ENCODE results near the gene FDX2.

Gene FDX2

DNA sequence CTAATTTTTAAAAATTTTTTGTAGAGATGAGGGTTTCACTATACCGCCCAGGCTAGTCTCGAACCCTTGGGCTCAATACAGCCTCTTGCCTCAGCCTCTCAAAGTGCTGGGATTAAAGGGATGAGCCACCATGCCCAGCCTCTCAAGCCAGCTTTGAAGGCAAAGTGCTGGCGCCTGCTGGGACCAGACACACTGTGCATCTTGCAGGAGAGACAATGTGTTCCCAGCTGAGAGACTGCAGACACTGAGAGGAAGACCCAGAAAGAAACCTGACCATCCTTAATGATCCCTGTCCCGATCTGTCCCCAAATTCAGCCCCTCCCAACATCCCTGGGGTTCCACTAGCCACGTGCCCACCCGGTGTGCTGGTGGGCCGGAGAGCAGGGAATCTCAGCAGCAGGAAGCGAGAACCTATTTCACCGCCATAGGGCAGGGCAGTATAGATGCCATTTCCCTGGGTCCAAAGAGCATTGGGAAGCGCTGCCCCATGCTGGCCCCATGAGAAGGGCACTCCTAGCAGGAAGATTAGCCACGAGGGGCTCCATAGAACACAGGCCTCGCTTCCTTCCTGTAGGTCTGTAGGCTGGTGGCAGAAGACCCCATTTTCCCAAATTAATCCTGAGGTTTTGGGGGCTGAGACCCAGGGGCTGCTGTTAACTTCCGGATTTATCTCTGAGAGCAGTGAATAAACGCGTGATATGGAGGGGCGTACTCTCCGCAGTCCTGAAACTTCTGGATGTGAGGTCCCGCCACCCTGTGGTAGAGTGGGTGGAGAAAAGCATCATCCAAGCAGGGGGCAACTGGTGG is 16.5 kb upstream of the FDX2 start:
- DNase-seq: no peak

DNA sequence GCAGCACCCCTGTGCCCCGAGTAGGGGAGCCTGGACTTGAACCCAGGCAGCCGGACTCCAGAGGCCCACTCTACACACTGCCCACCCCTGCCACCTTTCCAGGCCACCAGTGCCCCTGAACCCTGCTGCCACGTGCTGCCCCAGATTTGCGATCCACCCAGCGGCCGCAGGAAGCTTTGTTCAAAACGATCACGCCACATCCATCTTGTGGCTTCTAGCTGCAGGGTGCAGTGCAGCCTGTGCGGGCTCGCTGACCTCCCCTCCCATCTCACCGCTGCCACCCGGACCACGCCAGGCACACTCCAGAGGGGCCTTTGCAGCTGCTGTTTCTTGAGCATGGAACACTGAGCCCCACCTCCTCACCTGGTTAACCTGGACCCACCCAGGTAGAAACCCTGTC is 13.7 kb upstream of the FDX2 start:
- no peak for DNase-seq

DNA sequence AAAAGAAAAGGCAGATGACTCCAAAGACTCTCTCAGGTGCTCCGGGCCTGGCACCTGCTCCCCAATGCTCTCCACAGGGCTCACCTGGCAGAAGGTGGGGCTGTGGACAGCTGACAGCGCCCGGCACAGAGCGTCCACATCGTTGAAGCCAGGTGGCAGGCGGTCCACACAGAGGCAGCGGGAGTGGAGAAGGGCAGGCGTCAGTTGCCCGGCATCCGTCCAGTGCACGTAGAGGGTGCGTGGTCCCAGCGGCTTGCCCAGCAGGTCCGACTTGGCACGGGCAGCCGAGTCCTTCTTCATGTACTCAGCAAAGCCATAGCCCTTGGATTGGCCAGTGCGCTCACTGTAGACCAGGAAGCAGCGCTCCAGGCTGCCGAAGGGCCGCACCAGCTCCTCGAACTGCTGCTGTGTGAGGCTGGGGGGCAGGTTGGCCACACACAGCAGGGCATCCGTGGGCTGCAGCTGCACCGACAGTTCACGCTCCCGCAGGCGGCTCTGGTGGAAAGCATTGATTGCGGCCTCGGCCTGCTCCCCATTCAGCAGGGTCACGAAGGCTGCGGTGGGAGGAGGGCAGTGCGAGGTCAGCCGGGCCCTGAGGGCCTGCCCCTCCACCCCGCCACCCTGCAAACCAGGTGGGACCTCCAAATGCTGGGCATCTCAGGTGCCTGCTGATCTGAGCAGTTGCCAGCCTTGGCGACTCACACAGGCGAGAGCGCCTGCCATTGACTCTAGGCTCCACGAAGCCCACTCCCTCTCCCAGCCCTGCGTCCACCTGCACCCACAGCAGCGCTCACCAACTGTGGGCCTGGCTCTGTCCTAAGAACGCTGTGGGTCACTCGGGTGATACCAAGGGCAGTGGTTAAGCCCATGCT is 13.0 kb upstream of the FDX2 start:
- no peak for DNase-seq

DNA sequence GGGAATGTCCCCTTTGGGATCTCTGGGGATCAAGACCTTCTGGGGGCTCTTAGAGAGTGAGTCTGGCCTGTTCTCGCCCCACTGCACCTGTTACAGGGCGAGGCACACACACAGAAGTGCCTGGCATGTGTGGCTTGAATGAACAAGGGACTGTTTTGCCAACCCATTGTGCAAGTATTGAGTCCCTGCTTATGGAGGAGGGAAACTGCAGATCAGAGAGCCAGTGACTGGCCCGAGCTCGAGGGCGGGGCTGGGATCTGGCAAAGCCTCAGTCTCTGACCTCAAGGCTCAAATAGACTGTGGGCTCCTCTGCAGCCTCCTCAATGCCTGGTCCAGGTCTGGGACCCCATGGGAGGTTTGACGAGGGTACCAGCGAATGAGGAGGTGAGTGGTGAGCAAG is 12.0 kb upstream of the FDX2 start:
- DNase-seq: no peak

DNA sequence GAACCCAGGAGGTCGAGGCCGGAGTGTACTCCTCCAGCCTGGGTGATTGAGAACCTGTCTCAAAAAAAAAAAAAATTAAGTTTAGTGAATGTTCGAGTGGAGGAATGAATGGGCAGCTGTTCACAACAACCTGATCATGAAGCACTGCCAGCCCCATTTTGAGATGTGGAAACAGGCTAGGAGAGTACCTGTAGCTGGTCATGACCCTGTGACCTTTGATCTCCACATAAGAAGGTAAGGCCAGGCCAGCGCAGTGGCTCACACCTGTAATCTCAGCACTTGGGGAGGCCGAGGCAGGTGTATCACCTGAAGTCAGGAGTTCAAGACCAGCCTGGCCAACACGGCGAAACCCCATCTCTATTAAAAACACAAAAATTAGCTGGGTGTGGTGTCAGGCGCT is 9.9 kb upstream of the FDX2 start:
- no peak for DNase-seq

DNA sequence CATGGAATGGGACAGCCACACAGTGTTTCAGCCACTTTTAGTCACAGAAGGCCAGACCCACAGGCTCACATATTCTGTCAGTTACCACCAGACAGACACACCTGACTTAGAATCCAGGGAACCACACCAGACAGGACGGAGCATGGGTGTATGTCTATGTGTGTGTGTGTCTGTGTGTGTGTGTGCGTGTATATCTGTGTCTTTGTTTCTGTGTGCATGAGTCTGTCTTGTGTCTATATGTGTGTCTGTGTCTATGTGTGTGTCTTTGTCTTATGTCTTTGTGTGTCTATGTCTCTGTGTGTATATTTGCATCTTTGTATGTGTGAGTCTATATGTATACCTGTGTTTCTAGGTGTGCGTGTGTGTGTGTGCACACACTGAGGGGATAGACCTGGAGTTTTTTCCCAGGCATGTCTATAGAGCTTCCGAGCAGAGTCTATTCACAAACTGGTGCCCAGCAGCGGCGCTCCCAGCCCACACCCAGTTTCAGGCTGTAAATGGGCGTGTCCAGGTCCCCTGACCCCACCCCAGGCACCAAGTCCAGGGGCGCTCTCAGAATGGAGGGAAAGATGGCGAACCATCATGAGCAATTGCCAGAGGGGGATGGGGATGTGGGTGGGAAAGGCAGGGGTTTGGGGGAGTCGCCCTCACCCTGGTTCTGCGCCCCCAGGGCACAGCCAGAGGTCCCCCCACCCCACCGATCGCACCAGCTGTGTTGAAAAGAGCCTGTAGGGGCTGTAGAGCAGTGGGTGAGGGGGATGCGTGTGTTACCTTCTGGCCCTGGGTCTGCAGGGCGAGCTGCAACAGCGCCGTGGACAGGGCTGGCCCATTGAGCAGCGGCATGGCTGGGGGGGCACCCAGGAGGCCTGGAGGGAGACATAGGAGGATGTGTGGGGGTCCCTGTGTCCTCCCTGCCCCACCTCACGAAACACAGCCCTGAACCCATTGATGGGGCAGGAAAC is 6.3 kb upstream of the FDX2 start:
- no peak for DNase-seq

DNA sequence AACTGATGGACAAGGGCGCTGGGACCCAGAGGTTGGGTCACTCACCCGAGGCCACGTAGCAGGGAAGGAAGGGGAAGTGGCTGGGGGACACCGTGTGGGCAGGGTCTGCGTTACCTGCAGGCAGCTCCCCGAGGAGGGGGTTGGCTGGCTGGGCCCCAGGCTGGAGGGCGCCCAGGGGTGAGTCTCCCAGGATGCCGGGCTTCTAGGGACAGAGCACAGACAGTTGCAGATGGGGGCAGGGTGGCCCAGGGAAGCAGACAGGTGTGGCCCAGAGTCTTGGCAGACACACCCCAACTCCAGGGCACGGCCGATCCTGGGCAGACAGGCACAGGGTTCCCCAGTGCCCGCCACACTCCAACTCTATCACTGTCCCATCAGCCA is 5.6 kb upstream of the FDX2 start:
- DNase-seq: no peak

DNA sequence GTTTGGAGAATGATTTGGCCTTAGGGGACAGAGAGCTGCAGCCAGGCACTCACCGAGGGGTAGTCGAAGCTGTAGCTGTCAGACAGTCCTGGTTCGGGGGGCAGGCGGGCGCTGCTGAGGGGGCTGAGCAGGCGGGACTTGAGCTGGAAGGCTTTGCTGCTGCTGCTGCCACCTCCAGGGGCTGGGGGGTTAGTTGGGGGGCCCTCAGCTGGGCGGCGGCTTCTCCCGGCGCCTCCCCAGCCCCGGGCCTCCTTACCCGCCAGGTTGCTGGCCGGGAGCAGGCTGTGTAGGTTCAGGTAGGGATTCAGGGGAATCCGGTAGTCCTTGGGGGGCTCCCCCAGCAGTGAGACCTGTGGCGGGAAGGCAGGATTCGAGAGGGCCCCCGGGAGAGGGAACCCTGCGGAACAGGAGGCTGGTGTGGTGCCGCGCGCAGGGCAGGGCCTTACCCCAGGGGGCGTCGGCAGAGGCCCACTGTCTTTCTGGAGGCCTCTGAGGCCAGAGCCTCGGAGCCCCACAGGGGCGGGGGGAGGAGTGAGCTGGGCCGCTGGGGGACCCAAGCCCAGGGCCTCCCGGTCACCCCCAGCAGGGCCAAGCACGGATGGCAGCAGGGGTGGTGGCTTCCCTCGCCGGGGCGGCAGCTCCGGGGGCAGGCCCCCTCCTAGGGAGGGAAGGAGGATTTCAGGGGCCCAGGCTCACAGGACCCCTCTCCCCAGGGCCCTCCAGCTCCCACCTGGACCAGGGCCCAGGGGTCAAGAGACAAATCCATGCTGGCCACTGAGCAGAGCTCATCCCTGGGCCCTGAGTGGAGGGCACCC is 5.0 kb upstream of the FDX2 start:
- DNase-seq: no peak

DNA sequence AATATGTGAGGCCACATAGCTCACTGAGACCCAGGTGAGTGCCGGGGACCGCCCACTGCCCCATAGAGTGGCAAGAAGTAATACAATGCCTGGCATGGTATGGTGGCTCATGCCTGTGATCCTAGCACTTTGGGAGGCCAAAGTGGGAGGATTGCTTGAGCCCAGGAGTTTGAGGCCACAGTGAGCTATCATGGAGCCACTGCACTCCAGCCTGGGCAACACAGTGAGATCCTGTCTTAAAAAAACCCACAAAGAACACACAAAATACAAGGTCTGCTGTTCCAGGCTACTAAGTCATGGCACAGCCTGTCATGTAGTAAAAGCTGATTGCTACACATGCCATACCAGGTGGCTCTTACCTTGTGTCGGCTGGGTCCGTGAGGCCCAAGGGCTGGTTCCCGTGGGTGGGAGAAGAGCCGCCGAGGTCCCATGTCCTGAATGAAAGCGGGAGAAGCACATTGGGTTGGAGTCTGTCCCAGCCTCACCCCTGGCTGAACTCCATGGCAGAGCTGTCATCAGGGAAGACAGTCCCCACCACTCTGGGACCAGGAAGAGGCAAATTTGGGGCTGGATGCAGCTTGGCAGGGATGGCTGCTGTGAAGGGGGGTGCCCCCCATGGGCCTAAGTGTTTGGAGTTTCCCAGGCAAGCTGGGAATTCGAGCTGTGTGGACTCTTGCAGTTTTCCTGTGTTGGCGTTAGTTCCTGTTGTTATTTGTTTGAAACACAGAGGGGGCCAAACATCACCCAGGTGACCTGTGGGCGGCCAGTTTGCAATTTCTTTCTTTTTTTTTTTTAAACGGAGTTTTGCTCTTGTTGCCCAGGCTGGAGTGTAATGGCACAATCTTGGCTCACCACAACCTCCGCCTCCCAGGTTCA is 3.2 kb upstream of the FDX2 start:
- DNase-seq: no peak

DNA sequence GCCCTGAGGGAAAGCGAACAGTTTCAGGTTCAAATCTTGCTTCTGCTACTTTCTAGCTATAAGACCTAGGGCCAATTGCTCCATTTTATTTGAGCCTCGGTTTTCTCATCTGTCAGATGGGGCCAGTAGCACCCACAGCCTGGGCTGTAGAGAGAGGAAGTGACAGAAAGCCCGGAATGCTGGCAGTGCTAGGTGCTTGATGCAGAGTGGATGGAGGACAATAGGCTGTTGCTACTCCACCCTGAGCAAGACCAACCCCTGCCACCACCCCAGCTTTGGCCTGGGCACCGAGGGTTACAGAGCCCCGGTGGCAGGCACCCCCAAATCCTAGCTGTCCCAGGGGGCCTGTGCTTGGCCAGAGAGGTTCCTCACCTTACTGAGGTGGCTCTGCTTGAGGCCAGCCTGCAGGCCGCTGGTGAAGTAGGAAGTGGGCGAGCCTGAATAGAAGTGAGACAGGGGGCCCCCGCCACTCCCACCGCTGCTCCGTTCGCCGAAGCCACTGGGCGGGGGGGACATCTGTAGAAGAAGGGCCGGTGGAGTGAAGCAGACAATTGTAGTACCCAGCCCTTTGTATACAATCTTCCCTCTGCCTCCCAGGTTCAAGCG is 2.1 kb upstream of the FDX2 start:
- no peak for DNase-seq

DNA sequence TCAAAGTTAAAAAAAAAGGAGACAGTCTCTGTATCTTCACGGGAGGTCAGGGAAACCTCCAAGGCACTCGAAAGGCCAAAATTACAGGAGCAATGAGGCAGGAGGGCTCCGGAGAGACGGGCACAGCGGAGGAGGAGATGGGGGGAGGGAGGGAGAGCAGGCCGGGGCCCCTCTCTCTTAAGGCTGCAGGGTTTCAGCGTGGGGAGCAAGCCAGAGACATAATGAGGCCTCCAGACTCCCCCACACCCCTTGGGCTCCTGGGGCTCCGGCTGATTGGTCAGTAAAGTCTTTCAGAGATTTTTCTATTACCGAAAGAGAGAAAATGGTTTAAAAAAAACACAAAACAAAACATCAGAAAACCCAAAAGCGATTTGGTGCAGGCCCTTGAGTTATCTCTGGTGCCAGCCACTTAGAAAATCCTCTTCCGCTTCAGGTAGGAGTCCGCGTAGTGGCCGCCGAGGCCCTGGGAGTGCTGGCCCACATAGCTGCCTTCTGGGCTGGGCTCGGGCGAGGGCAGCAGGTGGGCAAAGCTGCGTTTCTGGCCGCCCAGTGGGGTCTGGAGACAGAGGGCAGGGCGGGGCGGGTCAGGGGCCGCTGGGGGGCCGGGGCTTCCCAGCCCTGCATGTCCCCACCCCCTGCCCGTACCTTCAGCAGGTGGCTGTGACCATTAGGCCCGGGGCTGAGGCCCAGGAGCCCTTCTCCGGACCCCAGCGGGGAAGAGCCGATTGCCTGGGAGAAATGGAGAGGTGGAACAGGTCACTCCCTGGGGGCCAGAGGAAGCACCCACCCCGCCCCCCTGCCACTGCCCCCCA is 1.4 kb upstream of the FDX2 start:
- DNase-seq: no peak

DNA sequence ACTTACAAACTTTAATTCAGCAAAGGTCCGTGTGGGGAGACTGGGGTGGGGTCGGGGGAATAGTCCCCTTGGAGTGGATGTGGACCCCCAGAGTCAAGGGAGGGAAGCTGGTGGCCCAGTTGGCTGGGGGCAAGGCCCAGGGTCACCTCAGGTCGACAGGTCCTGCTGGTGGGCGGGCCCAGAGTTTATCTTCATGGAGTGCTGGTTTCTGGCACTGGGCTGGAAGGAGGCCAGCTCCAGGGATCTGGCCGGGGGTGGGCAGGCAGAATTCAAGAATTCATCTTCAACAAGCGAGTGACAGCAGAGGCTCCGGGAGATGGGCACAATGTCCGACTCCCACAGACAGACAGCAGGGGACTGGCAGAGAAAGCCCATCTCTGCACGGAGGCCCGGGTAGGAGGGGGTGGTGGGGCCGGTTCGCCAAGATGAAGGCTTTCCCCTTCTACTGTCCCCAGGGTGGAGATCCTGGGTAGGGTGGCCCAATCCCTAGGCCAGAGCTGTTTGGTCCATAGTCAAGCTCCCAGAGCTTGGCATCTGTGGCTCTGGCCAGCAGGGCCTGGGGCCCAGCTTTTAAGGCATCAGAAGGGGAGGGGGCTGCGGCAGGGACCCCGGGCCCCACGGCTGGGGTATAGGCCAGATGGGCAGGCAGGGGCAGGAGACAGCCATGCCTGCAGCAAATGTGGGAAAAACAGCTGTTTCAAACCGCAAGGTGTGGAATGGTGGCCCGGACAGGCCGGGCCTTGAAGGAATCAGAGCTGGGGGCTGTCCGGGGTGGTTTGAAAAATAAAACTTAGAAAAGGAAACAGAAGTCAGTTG is 622 bp upstream of the FDX2 start:
- DNase-seq: no peak

DNA sequence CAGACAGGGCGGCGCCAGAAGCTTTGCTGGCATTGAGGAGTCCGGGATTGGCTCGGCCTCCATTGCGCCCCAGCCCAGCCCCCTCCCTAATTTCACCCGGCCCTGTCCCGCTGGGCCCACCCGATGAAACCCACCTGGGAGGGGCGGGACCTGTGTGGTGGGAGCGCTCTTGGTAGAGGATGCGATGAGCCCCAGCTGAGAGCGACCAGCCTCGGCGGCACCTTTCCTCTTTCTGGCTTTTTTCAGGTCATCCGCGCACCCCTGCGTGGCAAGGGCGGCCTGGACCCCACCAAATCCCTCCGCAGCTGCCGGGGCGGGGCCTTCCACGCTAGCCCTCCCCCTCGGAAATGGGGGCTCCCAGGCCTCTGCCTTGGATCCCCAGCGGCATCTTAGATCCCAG is 6.4 kb downstream of the FDX2 start, which contains the start of gene ZGLP1:
Gene ZGLP1 (minus strand): TSS at position 393 of the 400 bp plus-strand sequence.
- DNase-seq: no peak

DNA sequence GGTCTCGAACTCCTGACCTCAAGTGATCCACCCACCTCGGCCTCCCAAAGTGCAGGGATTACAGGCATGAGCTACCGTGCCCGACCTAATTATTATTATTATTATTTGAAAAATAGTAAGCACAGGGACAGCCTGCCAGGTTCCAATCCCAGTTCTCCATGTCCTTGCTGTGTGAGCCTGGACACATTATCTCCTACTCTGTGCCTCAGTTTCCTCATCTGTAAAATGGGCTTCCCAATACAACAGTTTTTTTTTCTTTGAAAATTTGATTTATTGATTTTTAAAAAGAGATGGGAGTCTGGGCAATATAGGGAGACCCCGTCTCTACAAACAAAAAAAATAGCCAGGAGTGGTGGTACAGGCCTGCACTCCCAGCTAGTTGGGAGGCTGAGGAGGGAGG is 9.5 kb downstream of the FDX2 start:
- no peak for DNase-seq

DNA sequence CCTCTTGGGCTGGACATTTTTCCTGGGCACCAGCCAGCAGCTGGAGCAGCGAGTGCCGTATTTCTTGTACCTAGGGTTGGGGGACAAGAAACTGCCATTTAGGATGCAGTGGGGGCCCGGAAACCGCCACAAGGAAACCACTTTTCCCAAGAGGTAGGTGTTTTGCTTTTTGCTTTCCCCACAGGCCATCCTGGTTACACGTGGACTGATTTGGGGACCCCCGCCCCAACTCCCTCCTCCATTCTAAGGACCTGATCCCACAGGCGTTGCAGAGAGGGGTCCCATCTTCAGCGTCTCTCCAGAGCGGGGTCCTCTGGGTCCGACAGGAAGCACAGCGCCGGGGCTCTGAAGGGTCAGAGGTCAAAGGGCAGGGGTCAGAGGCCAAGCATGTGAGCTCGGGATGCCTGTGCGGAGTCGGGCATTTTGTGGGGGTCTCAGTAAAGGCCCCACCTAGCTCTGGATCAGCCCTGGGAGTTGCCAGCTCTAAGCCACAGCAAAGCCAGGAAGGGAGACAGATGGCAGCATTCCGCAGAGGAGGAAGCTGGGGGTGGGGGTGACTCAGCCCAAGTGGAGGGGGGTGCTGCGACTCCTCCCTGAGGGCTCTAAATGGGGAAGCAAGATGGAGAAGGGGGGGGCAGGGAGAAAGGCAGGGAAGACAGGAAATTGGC is 10.5 kb downstream of the FDX2 start:
- DNase-seq: no peak

DNA sequence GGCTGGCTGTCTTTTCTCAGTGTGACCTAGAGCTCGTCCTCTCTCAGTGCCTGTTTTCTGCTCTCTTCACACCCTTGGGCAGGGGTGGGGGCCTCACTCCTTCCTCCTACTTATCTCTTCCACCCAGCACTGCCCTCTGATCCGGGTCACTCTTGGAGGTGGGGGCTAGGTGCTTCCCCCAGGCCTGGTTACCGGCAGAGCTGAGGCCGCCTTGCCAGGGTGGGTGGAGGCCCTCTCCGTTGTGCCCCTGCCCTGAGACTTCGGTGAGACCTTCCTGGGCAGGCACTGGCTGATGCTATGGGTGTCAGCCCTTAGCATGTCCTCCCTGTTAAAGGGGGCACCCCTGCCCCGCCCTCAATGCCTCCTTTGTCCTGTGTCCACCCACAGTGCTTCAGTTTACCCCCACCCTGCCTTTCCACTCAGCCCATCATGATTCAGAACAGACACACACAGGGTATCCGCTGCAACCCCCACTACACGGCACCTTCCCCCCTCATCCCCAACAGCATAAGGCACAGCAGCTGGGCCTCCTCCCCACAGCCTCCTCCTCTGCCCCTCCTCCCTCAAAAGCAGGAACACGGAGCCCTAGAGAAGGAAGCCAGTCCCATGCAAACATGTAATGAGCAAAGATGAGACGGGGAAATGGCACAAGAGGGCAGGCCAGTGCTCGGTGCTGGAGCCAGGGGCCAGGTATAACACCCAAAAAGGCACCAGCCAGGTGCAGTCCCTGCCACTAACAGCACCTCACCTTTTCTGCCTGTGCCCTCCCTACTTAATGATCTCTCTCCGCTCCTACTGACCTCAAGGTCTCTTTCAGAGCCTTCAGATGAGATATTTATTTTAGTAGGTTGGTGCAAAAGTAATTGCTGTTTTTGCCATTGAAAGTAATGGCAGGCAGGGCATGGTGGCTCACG is 16.0 kb downstream of the FDX2 start:
- DNase-seq: no peak

Measured in activated CD4-positive, alpha-beta T cell treated with anti-CD3 and anti-CD28 coated beads, Interleukin-10, Interleukin-2, amounts not matched to agents 100 ng/mL and 50 ng/mL, durations not matched to agents 16 hours and 8 hours (primary cell).